HepG2 (cell line): ENCODE measurements around the gene PDYN. TPM values are rescaled to one million over a fixed set of nuclear protein-coding genes. Genes with fewer than 3 reads are reported as not detected.
A peak's percentile ranks its signal among the peaks of the same experiment; 100 is the strongest.

Experiments
- E2F5 ChIP-seq: sonication (generic); formaldehyde crosslinking; conservative IDR thresholded peaks from 2 replicates; pipeline ENCODE4 v1.4.0; 2020; ENCODE audit warnings: missing genetic modification reagents
- FOXP4 ChIP-seq: sonication (generic); formaldehyde crosslinking; IDR thresholded peaks from 2 replicates; pipeline ENCODE4 v1.4.0; 2020; ENCODE audit warnings: missing genetic modification reagents
- HINFP ChIP-seq: sonication (generic); formaldehyde crosslinking; IDR thresholded peaks from 2 replicates; pipeline ENCODE4 v1.4.0; 2020; ENCODE audit warnings: low read depth, mild to moderate bottlenecking, missing genetic modification reagents
- IRX3 ChIP-seq: sonication (generic); formaldehyde crosslinking; IDR thresholded peaks from 2 replicates; pipeline ENCODE4 v1.8.1; 2023; ENCODE audit warnings: mild to moderate bottlenecking, low read depth, missing genetic modification reagents, borderline replicate concordance
- MBNL3 ChIP-seq: fragments of 250-450 bp; sonication (Bioruptor Pico); conservative IDR thresholded peaks from 2 replicates; pipeline ENCODE4 v1.8.0; 2022; ENCODE audit warnings: mild to moderate bottlenecking, inconsistent platforms
- MLX ChIP-seq: IDR thresholded peaks from 2 replicates; pipeline ENCODE4 v1.6.1; 2016
- MXD3 ChIP-seq: IDR thresholded peaks from 2 replicates; pipeline ENCODE4 v1.6.1; 2016; ENCODE audit warnings: mild to moderate bottlenecking, missing biosample characterization, missing genetic modification reagents
- NCOA1 ChIP-seq: sonication (generic); formaldehyde crosslinking; IDR thresholded peaks from 2 replicates; pipeline ENCODE4 v1.9.0; 2021; ENCODE audit warnings: missing genetic modification reagents
- TEF ChIP-seq: sonication (generic); formaldehyde crosslinking; IDR thresholded peaks from 2 replicates; pipeline ENCODE4 v1.5.0; 2020; ENCODE audit warnings: missing genetic modification reagents
- TFAP4 ChIP-seq: sonication (generic); IDR thresholded peaks from 2 replicates; pipeline ENCODE4 v1.6.1; 2016; ENCODE audit warnings: low read depth, borderline replicate concordance
- ZBTB3 ChIP-seq: sonication (generic); formaldehyde crosslinking; IDR thresholded peaks from 2 replicates; pipeline ENCODE4 v1.4.0; 2020; ENCODE audit warnings: low read depth, mild to moderate bottlenecking, moderate library complexity, missing genetic modification reagents, borderline replicate concordance
- ZBTB43 ChIP-seq: sonication (generic); formaldehyde crosslinking; conservative IDR thresholded peaks from 2 replicates; pipeline ENCODE4 v1.4.0; 2020; ENCODE audit warnings: missing genetic modification reagents
- ZBTB7A ChIP-seq: sonication (generic); formaldehyde crosslinking; IDR thresholded peaks from 2 replicates; pipeline ENCODE4 v1.8.0; 2022; ENCODE audit warnings: mild to moderate bottlenecking, missing genetic modification reagents
- ZNF121 ChIP-seq: sonication (generic); formaldehyde crosslinking; IDR thresholded peaks from 2 replicates; pipeline ENCODE4 v1.5.0; 2020; ENCODE audit warnings: mild to moderate bottlenecking, missing genetic modification reagents
- ZNF180 ChIP-seq: sonication (generic); formaldehyde crosslinking; IDR thresholded peaks from 2 replicates; pipeline ENCODE4 v1.4.0; 2020; ENCODE audit warnings: low read depth, missing genetic modification reagents, borderline replicate concordance
- ZNF20 ChIP-seq: sonication (generic); formaldehyde crosslinking; IDR thresholded peaks from 2 replicates; pipeline ENCODE4 v1.4.0; 2020; ENCODE audit warnings: mild to moderate bottlenecking, moderate library complexity, missing genetic modification reagents
- ZNF460 ChIP-seq: sonication (generic); formaldehyde crosslinking; IDR thresholded peaks from 2 replicates; pipeline ENCODE4 v1.5.1; 2020; ENCODE audit warnings: missing genetic modification reagents, mild to moderate bottlenecking, borderline replicate concordance
- ZNF629 ChIP-seq: sonication (generic); formaldehyde crosslinking; conservative IDR thresholded peaks from 2 replicates; pipeline ENCODE4 v1.5.0; 2020; ENCODE audit warnings: missing genetic modification reagents
- ZNF816 ChIP-seq: sonication (generic); formaldehyde crosslinking; IDR thresholded peaks from 2 replicates; pipeline ENCODE4 v1.8.0; 2022; ENCODE audit warnings: missing genetic modification reagents, mild to moderate bottlenecking, borderline replicate concordance
- ZNF878 ChIP-seq: sonication (generic); formaldehyde crosslinking; IDR thresholded peaks from 2 replicates; pipeline ENCODE4 v1.8.1; 2023; ENCODE audit warnings: mild to moderate bottlenecking, missing genetic modification reagents, moderate library complexity
- polyA plus RNA-seq, 8 experiments: library from polyadenylated mRNA; depleted of rRNA in 3 of 8; stranded (reverse) in 7 of 8; unstranded in 1 of 8; fragments of >200 nt; fragmentation: Illumina TruSeq in 4 of 8; extraction: Trizol in 4 of 8; gene quantifications; 2 replicates each; pipeline versions ENCODE4 v1.2.1 to v1.2.3, GENCODE V29; 2011 to 2016; ENCODE audit warnings: low read depth in 4 of 8, missing spikeins in 1 of 8, mixed read lengths in 1 of 8; ENCODE audit not compliant: insufficient read depth in 1 of 8
- total RNA-seq, 5 experiments: library from RNA; depleted of rRNA; stranded (reverse); fragments of >200 nt; fragmentation: Illumina TruSeq; extraction: Trizol; gene quantifications; 2 replicates each; pipeline ENCODE4 v1.2.3, GENCODE V29; 2016; ENCODE audit warnings: low read depth in 1 of 5

PDYN gene
- total and polyA plus RNA-seq, 2 of the 13 experiments (the other 11 are each of a cell fraction or from before 2014, with no cell fraction given), result not detected

GRCh38 chr20:1965520-1966351 lies 28.1 kb downstream of the PDYN start (continued):
- TF ChIP-seq MXD3 (CRISPR knock-in tag) (peak; percentile 78; the same call in 1 of the 2 replicates), MLX (CRISPR knock-in tag) (peak; percentile 30; the same call in 1 of the 2 replicates), ZBTB7A (peak; percentile 74), ZNF816 (CRISPR knock-in tag) (no peak), ZBTB43 (CRISPR knock-in tag) (0 out of 2 replicates have a peak, but pooled peaks have one; percentile 24), MBNL3 (no peak), FOXP4 (CRISPR knock-in tag) (no peak), ZNF629 (CRISPR knock-in tag) (no peak), TFAP4 (no peak), NCOA1 (CRISPR knock-in tag) (no peak), ZNF460 (CRISPR knock-in tag) (no peak), ZNF20 (CRISPR knock-in tag) (no peak), ZNF121 (no peak), ZBTB3 (CRISPR knock-in tag) (no peak), ZNF878 (CRISPR knock-in tag) (no peak; the same call in 1 of the 2 replicates), E2F5 (CRISPR knock-in tag) (0 out of 2 replicates have a peak, but pooled peaks have one; percentile 46), IRX3 (no peak), ZNF180 (CRISPR knock-in tag) (no peak), HINFP (0 out of 2 replicates have a peak, but pooled peaks have one; percentile 26), TEF (no peak)
